ENCODE measurements around the gene DIAPH2. TPM values are rescaled to one million over a fixed set of nuclear protein-coding genes. Genes with fewer than 3 reads are reported as not detected.

DIAPH2 gene
- total and polyA plus RNA-seq, 9 of the 15 experiments (the other 6 are each of a cell fraction or from before 2014, with no cell fraction given) = 0.01 to 0.18 (median 0.07) TPM; not detected in 1

GRCh38 chrX:97401154-97401553 is 716.5 kb downstream of the DIAPH2 start (continued):
- TF ChIP-seq ZNF780A (CRISPR knock-in tag; IDR thresholded peaks at IDR 0.05) = no peak
- no peak for TF ChIP-seq CBX8 (IDR thresholded peaks at IDR 0.05; ENCODE audit: borderline replicate concordance, extremely low read depth, low read depth, low read length, poor library complexity, severe bottlenecking)
- TF ChIP-seq, protein P1, sequence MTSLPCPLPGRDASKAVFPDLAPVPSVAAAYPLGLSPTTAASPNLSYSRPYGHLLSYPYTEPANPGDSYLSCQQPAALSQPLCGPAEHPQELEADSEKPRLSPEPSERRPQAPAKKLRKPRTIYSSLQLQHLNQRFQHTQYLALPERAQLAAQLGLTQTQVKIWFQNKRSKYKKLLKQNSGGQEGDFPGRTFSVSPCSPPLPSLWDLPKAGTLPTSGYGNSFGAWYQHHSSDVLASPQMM (CRISPR knock-in tag; IDR thresholded peaks at IDR 0.05) = no peak
- no peak for TF ChIP-seq ZSCAN29 (IDR thresholded peaks at IDR 0.05)
- TF ChIP-seq, protein P2, sequence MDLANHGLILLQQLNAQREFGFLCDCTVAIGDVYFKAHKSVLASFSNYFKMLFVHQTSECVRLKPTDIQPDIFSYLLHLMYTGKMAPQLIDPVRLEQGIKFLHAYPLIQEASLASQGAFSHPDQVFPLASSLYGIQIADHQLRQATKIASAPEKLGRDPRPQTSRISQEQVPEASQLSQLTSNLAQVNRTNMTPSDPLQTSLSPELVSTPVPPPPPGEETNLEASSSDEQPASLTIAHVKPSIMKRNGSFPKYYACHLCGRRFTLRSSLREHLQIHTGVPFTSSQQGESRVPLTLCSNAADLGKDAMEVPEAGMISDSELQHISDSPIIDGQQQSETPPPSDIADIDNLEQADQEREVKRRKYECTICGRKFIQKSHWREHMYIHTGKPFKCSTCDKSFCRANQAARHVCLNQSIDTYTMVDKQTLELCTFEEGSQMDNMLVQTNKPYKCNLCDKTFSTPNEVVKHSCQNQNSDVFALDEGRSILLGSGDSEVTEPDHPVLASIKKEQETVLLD (IDR thresholded peaks at IDR 0.05) = no peak
- no peak for TF ChIP-seq PHF8 (IDR thresholded peaks at IDR 0.05; ENCODE audit: borderline replicate concordance, low read length)
- TF ChIP-seq KAT8 (IDR thresholded peaks at IDR 0.05; ENCODE audit: low read depth) = no peak
- TF ChIP-seq DNMT1 (IDR thresholded peaks at IDR 0.05) = no peak
- TF ChIP-seq, protein P3, sequence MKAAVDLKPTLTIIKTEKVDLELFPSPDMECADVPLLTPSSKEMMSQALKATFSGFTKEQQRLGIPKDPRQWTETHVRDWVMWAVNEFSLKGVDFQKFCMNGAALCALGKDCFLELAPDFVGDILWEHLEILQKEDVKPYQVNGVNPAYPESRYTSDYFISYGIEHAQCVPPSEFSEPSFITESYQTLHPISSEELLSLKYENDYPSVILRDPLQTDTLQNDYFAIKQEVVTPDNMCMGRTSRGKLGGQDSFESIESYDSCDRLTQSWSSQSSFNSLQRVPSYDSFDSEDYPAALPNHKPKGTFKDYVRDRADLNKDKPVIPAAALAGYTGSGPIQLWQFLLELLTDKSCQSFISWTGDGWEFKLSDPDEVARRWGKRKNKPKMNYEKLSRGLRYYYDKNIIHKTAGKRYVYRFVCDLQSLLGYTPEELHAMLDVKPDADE (conservative IDR thresholded peaks at IDR 0.05; ENCODE audit: control insufficient read depth, low read depth, low read length) = no peak
